ENCODE results near the gene CDK4.
"Not testable (repeated sequence)": the region's sequence is repeated elsewhere in the genome, so short reads cannot be mapped to it uniquely, and the experiment has no call there.

Gene CDK4

DNA sequence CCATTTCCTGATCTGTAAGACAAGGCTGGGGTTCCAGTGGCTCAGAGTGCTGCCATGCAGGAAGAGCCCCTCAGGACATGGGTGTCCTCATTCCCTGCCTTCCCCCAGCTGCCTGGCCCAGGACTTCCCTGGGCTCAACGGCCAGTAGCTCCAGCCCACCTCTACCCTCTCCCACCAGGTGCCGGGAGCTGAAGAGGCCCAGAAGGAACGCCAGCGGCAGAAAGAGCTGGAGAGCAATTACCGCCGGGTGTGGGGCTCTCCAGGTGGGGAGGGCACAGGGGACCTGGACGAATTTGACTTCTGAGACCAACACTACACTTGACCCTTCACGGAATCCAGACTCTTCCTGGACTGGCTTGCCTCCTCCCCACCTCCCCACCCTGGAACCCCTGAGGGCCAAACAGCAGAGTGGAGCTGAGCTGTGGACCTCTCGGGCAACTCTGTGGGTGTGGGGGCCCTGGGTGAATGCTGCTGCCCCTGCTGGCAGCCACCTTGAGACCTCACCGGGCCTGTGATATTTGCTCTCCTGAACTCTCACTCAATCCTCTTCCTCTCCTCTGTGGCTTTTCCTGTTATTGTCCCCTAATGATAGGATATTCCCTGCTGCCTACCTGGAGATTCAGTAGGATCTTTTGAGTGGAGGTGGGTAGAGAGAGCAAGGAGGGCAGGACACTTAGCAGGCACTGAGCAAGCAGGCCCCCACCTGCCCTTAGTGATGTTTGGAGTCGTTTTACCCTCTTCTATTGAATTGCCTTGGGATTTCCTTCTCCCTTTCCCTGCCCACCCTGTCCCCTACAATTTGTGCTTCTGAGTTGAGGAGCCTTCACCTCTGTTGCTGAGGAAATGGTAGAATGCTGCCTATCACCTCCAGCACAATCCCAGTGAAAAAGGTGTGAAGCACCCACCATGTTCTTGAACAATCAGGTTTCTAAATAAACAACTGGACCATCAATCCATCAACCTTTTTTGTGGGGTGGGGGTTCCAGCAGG, 31.2 kb downstream of the CDK4 start:
- Mint-ChIP-seq H3K4me1 (peaks cover 30% of the 10 kb centered on the region), H3K4me3 (no peak overlapping the region), H3K9me3 (no peaks in the 10 kb centered on the region), H3K27ac (peak overlapping the region; percentile 73), H3K36me3 (peaks cover 86% of the 10 kb centered on the region)
- DNase-seq (ENCODE audit: low spot score in 2 of 2), result no peak
- no peak for ATAC-seq

DNA sequence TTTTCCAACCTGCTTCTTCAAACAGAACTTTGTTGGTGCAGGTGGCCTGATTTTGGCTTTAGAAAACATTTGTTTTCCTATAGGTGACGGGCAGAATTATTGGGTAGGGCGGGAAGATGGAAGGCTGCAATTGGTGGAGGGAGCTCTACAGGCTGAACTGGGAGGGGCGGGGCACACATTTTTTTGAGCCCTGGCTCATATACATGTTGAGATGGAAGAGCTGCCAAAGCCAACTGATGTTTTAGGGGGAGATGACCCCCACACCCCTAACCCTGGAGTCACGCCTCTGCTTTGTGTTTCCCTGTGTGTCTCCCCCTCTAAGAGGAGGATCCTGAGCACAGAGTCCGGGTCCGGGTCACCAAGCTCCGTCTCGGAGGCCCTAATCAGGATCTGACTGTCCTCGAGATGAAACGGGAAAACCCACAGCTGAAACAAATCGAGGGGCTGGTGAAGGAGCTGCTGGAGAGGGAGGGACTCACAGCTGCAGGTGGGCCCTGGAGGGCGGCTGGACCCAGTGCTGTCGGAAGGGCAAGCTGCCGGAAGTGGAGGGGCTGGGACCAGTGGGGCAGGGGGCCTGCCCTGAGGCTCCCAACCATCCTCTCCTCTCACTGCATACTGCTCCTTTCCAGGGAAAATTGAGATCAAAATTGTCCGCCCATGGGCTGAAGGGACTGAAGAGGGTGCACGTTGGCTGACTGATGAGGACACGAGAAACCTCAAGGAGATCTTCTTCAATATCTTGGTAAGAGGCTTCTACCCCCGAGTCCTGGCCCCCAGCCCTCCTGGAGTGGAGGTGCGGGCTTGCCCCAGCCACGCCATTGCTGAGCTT, 32.1 kb downstream of the CDK4 start:
- Mint-ChIP-seq H3K27ac (peak overlapping the region; percentile 73), H3K36me3 (peaks cover 89% of the 10 kb centered on the region), H3K4me1 (peaks cover 23% of the 10 kb centered on the region), H3K9me3 (no peaks in the 10 kb centered on the region), H3K4me3 (no peak overlapping the region)
- ATAC-seq, result no peak
- no peak for DNase-seq (ENCODE audit: low spot score in 2 of 2)

DNA sequence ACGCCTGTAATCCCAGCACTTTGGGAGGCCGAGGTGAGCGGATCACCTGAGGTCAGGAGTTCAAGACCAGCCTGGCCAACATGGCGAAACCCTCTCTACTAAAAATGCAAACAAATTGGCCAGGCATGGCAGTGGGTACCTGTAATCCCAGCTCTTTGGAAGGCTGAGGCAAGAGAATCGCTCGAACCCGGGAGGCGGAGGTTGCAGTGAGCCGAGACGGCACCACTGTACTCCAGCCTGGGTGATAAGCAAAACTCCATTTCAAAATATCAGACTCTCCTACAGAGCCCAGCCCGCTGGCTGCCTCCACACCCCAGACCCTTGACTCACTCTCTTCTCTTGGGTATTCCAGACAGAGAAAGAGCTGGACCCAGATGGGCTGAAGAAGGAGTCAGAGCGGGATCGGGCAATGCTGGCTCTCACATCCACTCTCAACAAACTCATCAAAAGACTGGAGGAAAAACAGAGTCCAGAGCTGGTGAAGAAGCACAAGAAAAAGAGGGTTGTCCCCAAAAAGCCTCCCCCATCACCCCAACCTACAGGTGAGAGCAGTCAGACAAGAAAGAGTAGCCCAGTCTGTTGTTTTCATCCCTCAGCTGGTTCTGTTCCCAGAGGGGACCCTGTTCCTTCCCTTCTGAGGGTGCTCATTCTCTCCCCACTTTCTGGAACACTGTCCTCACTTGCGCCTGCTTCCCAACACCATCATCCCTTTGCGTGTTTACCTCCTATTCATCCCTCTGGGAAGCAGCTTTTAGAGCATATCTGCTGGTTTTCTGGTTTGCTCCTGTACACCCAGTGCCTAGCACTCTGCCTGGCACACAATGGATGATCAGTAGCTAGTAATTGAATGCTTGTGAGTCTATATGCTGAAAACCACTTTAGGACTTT, 33.2 kb downstream of the CDK4 start:
- H3K4me1 Mint-ChIP-seq, result peaks cover 15% of the 10 kb centered on the region
- no peak for DNase-seq (ENCODE audit: low spot score in 2 of 2)
- H3K27ac Mint-ChIP-seq, result peak overlapping the region; percentile 73
- no peaks in the 10 kb centered on the region for H3K9me3 Mint-ChIP-seq
- ATAC-seq, result no peak
- peaks cover 89% of the 10 kb centered on the region for H3K36me3 Mint-ChIP-seq
- H3K4me3 Mint-ChIP-seq, result no peak overlapping the region

DNA sequence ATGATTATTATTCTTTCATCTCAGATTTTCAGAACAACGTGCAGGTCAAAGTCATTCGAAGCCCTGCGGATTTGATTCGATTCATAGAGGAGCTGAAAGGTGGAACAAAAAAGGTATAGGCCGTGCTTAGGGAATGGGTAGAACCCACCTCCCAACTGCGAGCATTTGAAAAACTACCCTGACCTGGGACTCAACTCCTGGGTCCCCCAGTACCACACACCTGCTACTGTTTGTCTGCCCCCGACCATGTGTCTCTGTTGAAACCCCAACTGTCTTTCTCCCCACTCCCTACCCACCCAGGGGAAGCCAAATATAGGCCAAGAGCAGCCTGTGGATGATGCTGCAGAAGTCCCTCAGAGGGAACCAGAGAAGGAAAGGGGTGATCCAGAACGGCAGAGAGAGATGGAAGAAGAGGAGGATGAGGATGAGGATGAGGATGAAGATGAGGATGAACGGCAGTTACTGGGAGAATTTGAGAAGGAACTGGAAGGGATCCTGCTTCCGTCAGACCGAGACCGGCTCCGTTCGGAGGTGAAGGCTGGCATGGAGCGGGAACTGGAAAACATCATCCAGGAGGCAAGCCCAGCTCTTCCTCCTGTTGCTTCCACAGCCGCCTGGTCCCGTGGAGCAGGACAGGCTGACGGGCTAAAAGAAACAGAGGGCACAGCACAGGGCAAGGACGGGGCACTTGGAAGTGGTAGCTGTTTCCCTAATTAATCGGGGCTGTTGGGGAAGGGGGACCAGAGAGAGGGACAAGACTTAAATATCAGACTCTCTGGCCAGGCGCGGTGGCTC, 34.1 kb downstream of the CDK4 start:
- H3K27ac Mint-ChIP-seq, result no peak overlapping the region
- H3K4me1 Mint-ChIP-seq, result peaks cover 12% of the 10 kb centered on the region
- peaks cover 89% of the 10 kb centered on the region for H3K36me3 Mint-ChIP-seq
- ATAC-seq (no peak), DNase-seq (ENCODE audit: low spot score in 2 of 2) (no peak)
- H3K9me3 Mint-ChIP-seq, result no peaks in the 10 kb centered on the region
- H3K4me3 Mint-ChIP-seq, result no peak overlapping the region

DNA sequence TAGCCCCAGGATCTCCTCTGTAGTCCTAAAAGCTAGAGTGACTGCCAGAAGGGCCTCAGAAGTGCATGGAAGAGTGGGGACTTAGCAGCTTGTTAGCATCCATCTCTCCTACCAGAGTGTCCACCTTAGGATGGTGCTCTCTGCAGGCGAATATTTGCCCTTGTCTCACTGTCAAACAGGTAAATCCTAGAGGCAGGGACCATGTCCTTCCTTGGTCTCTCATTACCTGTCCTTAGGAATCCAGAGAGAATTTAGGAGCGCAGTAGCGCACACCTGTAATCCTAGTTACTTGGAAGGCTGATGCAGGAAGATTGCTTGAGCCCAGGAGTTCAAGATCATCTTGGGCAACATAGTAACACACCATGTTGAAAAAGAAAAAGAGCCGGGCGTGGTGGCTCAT, 35.0 kb downstream of the CDK4 start:
- Mint-ChIP-seq H3K9me3 (no peaks in the 10 kb centered on the region), H3K4me1 (peaks cover 12% of the 10 kb centered on the region), H3K36me3 (peaks cover 91% of the 10 kb centered on the region), H3K4me3 (no peak overlapping the region), H3K27ac (peak overlapping the region; percentile 72)
- DNase-seq (ENCODE audit: low spot score in 2 of 2), result no peak
- ATAC-seq, result no peak

DNA sequence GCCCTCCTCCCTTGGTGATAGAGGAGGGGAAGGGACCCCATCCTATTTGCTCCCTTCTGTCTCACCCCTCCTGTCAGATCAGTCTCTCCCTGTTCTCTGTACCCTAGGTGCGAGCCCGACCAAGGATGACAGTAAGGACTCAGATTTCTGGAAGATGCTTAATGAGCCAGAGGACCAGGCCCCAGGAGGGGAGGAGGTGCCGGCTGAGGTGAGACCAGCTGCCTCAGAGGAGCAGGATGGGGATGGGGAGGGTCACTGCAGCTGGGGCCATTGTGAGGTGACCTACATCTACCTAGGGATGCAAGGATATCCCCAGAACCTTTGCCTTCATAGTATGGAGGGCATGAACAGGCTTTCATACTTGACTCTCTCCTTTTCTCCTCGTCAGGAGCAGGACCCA, 35.8 kb downstream of the CDK4 start:
- Mint-ChIP-seq H3K4me1 (peaks cover 5% of the 10 kb centered on the region), H3K27ac (peak overlapping the region; percentile 61), H3K36me3 (peaks cover 91% of the 10 kb centered on the region), H3K4me3 (no peak overlapping the region), H3K9me3 (no peaks in the 10 kb centered on the region)
- DNase-seq (ENCODE audit: low spot score in 2 of 2) (no peak), ATAC-seq (no peak)

DNA sequence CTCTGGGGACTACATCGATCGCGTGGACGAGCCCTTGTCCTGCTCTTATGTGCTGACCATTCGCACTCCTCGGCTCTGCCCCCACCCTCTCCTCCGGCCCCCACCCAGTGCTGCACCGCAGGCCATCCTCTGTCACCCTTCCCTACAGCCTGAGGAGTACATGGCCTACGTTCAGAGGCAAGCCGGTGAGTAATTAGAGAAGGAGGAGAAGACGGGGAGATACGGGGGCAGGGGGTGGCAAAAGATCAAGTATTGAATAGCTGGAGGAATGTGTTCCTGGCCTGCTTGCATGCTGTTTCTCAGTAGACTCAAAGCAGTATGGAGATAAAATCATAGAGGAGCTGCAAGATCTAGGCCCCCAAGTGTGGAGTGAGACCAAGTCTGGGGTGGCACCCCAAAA, 36.3 kb downstream of the CDK4 start:
- Mint-ChIP-seq H3K4me3 (no peak overlapping the region), H3K9me3 (no peaks in the 10 kb centered on the region), H3K27ac (peak overlapping the region; percentile 61), H3K36me3 (peaks cover 91% of the 10 kb centered on the region), H3K4me1 (peaks cover 5% of the 10 kb centered on the region)
- DNase-seq (ENCODE audit: low spot score in 2 of 2), result no peak
- no peak for ATAC-seq

DNA sequence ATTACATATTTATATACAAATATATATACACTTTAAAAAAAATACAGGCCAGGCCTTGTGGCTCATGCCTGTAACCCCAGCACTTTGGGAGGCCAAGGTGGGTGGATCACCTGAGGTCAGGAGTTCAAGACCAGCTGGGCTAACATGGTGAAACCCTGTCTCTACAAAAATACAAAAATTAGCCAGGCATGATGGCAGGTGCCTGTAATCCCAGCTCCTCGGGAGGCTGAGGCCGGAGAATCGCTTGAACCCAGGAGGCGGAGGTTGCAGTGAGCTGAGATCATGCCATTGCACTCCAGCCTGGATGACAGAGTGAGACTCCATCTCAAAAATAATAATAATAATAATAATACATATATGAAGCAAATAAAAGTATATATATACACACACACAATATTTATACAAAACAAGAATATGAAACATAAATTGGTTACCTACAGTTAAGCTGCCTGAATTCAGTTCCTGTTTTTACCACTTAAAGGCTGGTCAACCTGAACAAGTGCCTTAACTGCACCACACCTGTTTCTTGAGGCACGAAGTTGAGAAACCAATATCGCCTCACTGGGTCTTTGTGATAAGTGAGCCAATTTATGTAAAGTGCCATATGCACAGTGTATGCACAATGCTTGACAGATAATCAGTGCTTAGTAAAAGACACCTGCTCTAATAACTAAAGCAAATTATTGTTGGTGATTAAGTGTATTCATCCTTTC, 36.9 kb downstream of the CDK4 start:
- H3K27ac Mint-ChIP-seq, result peak overlapping the region; percentile 61
- not testable (repeated sequence) for H3K9me3 Mint-ChIP-seq; H3K4me3 Mint-ChIP-seq; ATAC-seq; H3K4me1 Mint-ChIP-seq; DNase-seq (ENCODE audit: low spot score in 2 of 2)
- peaks cover 91% of the 10 kb centered on the region for H3K36me3 Mint-ChIP-seq

DNA sequence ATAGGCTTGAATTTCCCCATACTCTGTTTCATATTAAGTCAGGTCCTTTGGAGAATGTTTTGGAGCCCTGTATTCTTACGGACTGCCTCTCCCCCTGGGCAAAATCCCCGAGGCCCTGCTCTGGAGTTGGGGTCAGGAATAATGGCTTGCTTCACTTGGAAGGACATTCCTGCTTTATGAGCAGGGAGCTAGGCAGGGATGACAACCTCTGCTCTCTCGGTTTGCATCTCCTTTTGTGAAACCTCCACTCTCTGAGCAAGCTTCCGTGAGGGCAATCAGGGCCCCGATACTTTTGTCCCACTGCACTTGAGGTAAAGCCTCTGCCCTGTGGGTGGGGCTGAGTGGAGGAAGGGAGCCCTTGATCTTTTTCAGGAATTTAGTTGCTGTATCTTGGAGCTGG, 38.9 kb downstream of the CDK4 start:
- Mint-ChIP-seq H3K27ac (no peak overlapping the region), H3K9me3 (no peaks in the 10 kb centered on the region), H3K36me3 (peaks cover 87% of the 10 kb centered on the region), H3K4me3 (no peak overlapping the region), H3K4me1 (no peaks in the 10 kb centered on the region)
- no peak for ATAC-seq
- no peak for DNase-seq (ENCODE audit: low spot score in 2 of 2)

DNA sequence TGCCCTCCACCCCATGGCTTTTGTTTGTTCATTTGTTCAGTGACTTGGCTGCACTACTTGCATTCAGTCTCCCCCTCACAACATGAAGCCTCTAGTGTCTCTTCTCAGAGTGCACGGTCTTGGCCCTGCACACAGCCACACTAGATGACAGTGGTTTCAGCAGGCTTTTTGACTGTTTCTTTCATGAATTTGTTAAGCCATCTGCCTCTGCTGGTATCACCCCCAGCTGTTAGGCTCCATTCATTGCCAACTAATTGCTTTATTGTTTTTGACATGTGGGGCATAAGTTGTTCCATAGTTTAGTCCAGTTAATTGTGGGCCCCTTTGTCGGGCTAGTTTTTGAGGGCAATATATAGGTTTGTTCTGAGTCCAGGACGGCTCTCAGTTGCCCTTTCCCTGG, 39.4 kb downstream of the CDK4 start:
- ATAC-seq (no peak), DNase-seq (ENCODE audit: low spot score in 2 of 2) (peak in 1 of 2 donors; percentile 41)
- Mint-ChIP-seq H3K4me1 (no peaks in the 10 kb centered on the region), H3K4me3 (no peak overlapping the region), H3K9me3 (no peaks in the 10 kb centered on the region), H3K27ac (no peak overlapping the region), H3K36me3 (peaks cover 87% of the 10 kb centered on the region)

DNA sequence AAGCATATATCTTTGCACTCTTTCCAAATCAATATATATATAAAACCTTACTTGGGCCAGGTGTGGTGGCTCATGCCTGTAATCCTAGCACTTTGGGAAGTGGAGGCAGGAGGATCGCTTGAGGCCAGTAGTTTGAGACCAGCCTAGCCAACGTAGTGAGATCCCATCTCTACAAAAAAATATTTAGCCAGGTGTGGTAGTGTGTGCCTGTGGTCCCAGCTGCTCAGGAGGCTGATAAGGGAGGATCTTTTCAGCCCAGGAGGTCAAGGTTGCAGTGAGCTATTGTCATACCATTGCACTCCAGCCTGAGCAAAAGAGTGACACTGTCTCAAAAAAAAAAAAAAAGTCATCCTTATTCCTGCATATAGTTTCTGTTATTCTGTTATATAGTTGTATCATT, 43.8 kb downstream of the CDK4 start:
- ATAC-seq (no peak), DNase-seq (ENCODE audit: low spot score in 2 of 2) (peak in 1 of 2 donors; percentile 35)
- no peak overlapping the region for H3K27ac Mint-ChIP-seq
- H3K4me1 Mint-ChIP-seq, result no peaks in the 10 kb centered on the region
- peaks cover 87% of the 10 kb centered on the region for H3K36me3 Mint-ChIP-seq
- no peak overlapping the region for H3K4me3 Mint-ChIP-seq
- no peaks in the 10 kb centered on the region for H3K9me3 Mint-ChIP-seq

DNA sequence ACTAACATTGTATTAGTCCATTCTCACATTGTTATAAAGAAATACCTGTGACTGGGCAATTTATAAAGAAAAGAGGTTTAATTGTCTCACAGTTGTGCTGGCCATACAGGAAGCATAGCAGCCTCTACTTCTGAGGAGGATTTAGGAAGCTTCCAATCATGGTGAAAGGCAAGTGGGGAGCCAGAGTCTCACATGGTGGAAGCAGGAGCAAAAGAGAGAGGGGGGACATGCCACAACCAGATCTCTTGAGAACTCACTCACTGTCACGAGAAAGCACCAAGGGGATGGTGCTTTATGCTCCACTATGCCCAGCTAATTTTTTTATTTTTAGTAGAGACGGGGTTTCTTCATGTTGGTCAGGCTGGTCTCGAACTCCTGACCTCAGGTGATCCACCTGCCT, 44.9 kb downstream of the CDK4 start:
- no peak overlapping the region for H3K4me3 Mint-ChIP-seq
- H3K4me1 Mint-ChIP-seq, result no peaks in the 10 kb centered on the region
- ATAC-seq (no peak), DNase-seq (ENCODE audit: low spot score in 2 of 2) (no peak)
- no peak overlapping the region for H3K27ac Mint-ChIP-seq
- peaks cover 95% of the 10 kb centered on the region for H3K36me3 Mint-ChIP-seq
- no peaks in the 10 kb centered on the region for H3K9me3 Mint-ChIP-seq

DNA sequence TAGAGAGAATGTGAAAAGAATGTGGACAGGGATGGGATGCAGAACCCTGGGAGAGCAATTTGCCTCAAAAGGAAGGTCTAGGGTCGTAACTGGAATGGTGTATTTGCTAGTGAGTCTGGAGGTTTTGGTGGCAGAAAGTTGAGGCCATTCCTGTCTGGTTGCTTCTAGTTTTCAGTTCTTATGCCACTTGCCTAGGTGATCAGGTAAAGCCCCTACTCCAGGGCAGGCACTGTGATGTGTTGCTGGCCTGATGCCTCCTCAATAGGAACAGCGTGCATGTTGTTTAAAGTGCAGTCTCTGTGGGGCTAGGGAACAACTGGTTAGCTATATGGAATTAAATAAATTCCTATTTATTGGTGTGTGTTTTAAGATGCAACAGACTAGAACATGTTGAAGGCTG, 51.8 kb downstream of the CDK4 start:
- no peak for ATAC-seq
- Mint-ChIP-seq H3K27ac (peak overlapping the region; percentile 16), H3K4me3 (no peak overlapping the region)

DNA sequence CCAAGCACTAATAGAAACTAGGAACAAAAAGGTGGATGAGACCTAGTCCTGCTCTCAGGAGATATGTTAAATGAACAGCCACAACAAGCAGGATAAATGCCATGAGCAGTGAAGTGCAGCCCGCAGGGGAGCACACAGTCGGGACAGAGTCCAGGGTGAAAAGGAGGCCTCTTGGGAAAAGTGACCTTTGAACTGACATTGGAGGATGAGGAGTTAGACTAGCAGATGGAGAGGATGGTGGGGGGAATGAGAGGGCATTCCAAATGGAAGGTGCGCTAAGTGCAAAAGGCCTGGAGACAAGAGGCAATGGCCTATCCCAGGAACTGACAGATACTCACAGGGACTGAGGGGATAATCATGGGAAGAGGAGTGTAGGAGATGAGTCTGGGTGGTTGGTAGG, 53.7 kb downstream of the CDK4 start:
- peaks cover 27% of the 10 kb centered on the region for H3K4me1 Mint-ChIP-seq
- peaks cover 39% of the 10 kb centered on the region for H3K36me3 Mint-ChIP-seq
- ATAC-seq, result no peak
- no peak overlapping the region for H3K4me3 Mint-ChIP-seq
- no peaks in the 10 kb centered on the region for H3K9me3 Mint-ChIP-seq
- no peak for DNase-seq (ENCODE audit: low spot score in 2 of 2)
- peak overlapping the region; percentile 6 for H3K27ac Mint-ChIP-seq

More for the DNA sequence above, 51.8 kb downstream of the CDK4 start:
- DNase-seq (ENCODE audit: low spot score in 2 of 2), result no peak
- Mint-ChIP-seq H3K36me3 (peaks cover 58% of the 10 kb centered on the region), H3K4me1 (peaks cover 27% of the 10 kb centered on the region), H3K9me3 (no peaks in the 10 kb centered on the region)
